DND-41 (cell line): ENCODE results near the gene ADAMTS12.

ENCODE experiments used
- EZH2 ChIP-seq: IDR thresholded peaks from 3 replicates; pipeline ENCODE4 v1.6.1; 2012; ENCODE audit warnings: borderline replicate concordance, low read depth, mild to moderate bottlenecking, moderate library complexity, low read length, inconsistent platforms; ENCODE audit not compliant: severe bottlenecking
- TF ChIP-seq, protein P1 (sequence below): IDR thresholded peaks from 2 replicates; pipeline ENCODE4 v1.5.1; 2012; ENCODE audit warnings: borderline replicate concordance, low read length, moderate library complexity, mild to moderate bottlenecking; ENCODE audit not compliant: poor library complexity, severe bottlenecking; ENCODE audit errors: extremely low read depth

DNA sequence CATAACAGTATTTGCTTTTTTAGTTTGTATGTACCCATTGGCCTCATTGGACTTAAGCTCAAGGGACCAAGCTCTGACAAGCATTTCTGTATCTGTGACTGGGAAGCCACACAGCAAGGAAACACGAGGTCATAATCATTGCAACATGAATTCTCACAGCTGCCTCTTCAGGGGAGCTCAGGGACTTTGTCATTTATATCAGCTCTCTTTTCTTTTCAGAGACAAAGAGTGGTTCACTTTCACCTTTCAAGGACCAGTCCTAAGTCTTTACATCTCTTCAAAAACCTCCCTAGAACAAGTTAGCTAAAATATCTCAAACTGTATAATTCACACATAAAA lies 58.6 kb downstream of the ADAMTS12 start:
- TF ChIP-seq, protein P1, sequence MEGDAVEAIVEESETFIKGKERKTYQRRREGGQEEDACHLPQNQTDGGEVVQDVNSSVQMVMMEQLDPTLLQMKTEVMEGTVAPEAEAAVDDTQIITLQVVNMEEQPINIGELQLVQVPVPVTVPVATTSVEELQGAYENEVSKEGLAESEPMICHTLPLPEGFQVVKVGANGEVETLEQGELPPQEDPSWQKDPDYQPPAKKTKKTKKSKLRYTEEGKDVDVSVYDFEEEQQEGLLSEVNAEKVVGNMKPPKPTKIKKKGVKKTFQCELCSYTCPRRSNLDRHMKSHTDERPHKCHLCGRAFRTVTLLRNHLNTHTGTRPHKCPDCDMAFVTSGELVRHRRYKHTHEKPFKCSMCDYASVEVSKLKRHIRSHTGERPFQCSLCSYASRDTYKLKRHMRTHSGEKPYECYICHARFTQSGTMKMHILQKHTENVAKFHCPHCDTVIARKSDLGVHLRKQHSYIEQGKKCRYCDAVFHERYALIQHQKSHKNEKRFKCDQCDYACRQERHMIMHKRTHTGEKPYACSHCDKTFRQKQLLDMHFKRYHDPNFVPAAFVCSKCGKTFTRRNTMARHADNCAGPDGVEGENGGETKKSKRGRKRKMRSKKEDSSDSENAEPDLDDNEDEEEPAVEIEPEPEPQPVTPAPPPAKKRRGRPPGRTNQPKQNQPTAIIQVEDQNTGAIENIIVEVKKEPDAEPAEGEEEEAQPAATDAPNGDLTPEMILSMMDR = no peak
- no peak for TF ChIP-seq EZH2
